HG02678 (cell line): ENCODE results near the gene TWF2.
"Not testable (repeated sequence)": the region's sequence is repeated elsewhere in the genome, so short reads cannot be mapped to it uniquely, and the experiment has no call there.

Source experiments
- ATAC-seq: cut with Tn5 transposase; IDR thresholded peaks from one replicate; pipeline ENCODE4 v1.9.1; 2021; ENCODE audit warnings: mild to moderate bottlenecking, moderate library complexity; ENCODE audit not compliant: unreplicated experiment

The TWF2 gene

DNA sequence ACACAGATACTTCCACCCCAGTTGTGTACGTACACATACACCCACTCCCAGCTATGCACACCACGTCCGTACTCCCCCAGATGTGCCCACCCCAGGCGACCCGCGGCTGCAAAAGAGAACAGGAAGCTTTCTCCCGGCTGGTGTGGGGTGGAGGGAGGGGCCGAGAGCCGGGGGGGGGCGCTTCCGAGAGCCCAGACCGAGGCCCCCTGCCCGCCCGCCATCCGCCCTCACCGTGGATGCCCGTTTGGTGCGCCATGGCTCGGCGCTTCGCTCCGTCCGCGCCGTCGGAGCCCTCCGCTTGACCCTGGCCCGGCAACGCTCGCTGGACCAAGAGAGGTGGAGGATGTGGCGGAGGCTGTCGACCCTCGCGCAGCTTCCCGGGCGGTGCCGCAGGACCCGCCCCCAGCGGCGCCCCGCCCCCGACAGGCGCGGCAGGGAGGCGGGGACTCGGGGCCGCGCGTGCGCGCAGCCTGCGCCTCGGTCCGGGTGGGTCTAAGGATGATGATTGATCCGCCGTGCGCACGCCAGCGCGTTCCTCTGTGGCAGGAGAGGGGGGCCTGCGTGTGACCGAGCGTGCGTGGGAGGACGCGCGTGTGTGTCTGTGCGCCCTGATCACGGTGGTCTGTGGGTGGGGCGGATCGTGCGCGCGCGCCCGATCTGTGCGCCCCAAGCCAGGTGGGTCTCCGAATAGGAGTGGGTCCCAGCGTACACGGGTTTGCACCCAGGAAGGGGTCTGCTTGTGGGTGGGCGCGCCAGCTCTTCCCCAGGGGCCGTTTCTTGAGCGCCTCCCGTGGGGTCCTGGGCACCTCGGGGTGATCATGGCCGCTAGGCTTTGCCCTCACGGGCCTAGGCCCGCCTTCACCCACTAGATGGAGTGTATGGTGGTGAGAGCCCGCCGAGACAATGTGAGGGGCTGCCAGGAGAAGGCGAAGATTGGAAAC lies at the start of gene TWF2:
TSS of gene TWF2 (minus strand) at position 398 of the 941 bp plus-strand sequence. CDS start at position 256, 142 bp downstream.
- ATAC-seq = peak; percentile 77

DNA sequence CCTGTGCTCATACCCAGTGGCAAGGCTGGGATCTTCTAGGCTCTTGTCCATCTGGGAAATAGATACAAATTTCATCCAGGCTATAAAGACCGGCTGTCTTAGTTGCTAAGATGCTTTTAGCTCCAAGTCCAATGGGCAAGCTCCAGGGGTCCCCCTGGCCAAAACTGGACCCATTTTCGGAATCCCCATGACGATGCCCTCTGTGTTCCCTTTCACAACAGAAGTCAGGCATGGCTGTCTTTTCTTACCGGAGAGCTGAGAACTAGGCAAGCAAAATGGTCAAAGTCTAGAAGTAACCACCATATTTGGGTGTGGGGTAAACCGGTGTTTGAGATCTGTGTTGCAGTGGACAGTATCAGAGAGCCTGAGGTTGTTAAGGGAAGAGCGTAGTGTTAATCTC lies 49.7 kb upstream of the TWF2 start:
- ATAC-seq = no peak

DNA sequence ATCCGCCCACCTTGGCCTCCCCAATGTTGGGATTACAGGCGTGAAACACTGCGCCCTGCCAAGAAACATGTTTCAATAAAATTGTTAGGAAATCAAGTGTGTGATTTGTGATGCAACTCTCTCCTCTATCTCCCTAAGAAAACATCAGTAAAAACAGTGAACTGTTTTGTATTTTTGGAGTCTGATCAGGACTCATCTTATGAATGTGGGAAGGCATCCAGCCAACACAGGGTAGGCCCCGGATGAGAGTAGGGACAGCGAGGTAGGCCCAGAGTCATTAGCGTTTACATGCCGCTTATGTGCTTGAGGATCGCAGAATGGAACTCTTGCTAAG lies 47.8 kb upstream of the TWF2 start:
- no peak for ATAC-seq

DNA sequence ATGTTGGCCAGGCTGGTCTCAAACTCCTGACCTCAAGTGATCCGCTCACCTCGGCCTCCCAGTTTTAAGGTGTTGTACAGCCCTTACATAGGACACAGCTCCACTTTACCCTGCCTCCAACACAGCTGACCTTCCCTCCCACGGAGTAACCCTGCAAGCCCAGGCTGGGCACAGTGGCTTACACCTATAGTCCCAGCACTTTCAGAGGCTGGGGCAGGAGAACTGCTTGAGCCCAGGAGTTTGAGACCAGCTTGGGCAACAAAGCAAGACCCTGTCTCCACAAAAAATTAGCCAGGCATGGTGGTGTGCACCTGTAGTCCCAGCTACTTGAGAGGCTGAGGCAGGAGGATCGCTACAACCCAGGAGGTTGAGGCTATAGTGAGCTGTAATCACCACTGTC lies 45.1 kb upstream of the TWF2 start:
- not testable (repeated sequence) for ATAC-seq

DNA sequence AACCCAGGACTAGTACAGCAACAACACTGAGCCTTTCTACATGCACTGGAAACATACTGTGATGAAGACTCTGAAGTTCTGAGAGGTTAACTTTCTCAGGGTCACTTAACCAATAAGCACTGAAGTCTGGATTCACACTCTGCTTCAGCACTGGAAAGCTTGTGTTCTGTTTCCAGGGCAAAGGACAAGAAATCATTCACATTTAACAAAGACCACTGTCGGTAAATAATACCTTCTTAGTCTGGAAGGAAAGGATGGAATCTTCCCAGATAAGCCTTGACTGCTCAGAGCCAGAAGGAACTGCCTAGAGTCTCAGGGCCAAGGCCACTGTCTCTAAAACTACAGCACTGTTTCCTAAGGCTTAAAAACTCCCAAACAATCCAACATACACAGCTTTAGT lies 44.3 kb upstream of the TWF2 start:
- ATAC-seq = no peak

DNA sequence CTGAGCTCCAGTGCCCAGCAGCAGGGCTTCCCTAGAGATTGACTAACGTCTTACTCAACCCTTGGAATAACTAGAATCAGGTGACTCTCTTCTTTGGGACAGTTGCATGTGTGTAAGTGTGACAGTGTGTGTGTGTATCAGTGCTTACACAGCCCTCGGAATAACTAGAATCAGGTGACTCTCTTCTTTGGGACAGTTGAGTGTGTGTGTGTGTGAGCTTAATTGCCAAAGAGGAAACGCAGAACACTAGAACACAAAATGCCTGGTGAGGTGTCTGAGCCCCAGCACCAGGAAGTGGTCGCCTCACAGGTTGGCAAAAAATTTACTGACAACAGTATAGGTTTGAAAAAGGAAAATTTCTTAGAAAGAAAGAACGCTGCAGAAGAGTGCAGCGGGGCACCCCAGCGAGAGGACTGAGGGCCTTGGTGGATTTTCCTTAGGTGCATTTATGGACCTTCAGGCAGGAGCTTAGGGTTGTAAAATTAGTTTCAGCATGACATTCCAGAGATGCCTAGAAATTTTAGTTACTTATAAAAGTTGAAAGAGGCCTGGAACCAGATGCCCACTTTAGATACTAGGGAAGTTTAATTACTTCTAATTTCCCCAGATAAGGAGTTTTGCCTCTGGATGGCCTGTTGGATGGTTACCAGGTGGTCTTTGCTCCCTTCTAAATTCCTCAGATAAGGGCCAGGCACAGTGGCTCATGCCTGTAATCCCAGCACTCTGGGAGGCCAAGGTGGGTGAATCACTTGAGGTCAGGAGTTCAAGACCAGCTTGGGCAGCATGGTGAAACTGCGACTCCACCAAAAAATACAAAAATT lies 43.2 kb upstream of the TWF2 start:
- ATAC-seq = no peak

DNA sequence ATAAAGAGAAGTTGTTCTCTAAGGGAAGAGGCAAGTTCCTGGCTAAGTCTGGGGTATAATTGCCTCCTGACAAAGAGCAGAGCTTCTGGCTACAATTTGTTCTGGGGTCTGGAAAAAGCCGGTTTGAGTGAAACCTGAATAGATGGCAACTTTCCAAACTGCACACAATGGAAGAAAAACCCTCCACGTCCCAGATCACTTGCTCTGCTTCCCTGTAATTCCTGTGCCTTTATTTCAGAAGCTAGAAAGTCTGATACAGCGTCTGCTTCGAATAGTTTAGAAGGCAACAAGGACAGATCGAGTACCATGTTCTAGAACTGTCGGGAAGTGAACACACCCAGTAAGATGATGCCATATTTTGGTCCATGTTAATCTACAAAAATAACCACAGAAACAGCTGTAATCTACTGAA lies 41.1 kb upstream of the TWF2 start:
- ATAC-seq = no peak

DNA sequence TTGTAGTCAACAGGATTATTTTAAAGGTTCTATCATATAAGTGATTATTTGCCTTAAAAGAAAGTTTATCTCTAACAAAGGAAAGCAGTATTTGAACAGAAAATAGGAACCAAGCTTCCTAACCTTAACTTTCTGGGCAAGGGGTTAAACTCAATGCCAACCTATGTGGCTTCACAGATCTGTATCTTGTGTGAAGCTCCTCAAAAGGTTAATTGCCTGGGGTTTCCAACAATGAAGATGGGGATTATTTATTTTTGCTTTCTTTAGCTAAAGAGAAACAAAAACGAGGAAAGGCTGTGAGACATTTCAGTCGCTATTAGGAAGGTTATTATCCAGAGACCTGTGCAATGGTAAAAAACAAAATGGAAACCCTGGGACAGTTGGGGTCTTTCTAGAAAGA lies 40.6 kb upstream of the TWF2 start:
- no peak for ATAC-seq

DNA sequence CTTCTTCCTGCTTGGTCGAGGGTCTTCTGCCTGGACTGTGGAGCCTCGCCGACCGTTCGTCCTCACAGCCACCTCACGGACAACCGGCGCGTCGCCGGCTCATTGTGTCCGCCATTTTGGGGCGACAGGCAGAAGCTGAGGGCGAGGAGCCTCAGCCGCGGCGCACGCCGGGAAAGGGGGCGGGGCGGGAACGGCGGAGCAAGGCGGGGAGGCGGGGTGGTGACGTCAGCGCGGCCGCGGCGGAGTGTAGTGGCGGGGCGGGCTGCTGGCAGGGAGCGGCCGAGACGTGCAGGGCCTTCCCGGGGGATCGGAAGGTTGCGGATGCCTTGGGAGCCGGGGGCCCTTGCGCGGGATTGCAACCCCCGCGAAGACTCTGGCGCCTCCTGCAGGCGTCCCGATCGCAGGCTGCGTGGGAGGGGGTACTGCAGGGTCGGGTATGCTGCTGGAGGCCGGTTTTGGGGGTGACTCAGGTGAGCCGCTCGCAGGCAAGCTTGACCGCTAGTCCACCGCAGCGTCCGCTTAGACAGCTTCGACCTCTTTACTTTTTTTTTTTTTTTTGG lies 39.6 kb upstream of the TWF2 start, which contains the start of gene WDR82:
TSS of gene WDR82 (minus strand) at position 140 of the 560 bp plus-strand sequence. CDS start 288 bp downstream, outside the sequence.
- peak; percentile 89 for ATAC-seq

DNA sequence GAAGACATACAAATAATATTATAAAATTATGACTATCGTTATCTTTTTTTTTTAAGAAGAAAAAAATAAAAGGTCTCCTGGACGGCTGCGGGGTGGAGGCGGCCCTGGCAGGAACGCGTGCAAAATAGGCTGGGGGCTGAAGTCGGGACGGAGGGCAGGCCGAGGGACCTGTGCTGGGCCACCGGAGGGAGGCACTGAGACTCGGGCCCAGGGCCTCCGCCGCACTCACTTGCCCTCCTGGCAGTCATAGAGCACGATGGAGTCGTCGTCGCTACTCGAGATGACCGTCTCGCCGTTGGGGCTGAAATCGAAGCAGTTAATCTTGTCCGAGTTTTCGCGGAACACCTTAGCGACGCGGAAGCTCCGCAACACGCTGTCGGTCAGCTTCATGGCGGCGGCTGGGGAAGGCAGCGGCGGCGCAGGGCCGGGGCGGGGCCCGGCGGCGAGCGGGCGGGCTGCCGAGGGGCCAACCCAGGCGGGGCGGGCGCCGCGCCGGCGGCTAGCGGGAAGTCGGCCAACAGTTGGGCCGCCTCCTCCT lies 39.1 kb upstream of the TWF2 start:
- peak; percentile 66 for ATAC-seq

DNA sequence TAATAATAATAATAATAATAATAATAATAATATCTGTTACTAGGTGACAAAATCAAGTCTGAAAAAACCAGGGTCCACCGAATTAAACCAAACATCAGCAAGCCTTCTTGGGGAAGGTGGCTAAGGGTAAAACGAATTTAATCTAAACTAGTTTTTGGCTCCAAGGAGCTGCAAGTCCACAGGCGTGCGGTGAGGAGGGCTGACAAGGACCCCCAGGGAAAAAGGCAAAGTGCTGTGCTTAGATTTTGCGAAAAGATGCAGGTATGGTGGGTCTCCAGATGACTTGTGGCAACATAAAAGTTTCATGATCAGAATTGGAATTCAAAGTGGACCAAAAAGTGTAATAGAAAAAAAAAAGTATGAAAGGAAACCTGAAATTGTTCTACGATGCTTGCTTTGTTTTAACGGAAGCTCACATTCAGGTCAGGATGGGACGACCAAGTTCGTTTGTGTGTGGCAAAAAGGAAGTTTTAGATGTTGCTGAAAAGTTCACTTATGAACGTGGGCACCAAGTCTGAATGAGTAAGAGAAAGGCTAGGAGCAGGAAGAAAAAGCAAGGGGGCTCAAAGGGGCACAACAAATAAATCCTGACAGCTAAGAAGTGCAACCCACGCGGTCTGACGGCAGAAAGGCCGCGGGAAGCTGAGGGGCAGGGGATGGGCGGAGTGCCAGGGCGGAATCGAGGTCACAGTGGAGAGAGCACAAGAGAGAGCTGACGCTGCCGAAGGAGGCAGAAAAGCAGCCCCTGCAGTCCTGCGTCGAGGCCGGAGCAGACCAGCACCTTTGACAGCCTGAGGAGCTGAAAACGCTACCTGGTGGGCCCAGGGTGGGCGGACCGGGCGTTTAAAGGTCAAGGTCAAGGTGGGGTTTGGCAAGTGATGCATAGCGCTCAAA lies 38.4 kb upstream of the TWF2 start:
- ATAC-seq = no peak

DNA sequence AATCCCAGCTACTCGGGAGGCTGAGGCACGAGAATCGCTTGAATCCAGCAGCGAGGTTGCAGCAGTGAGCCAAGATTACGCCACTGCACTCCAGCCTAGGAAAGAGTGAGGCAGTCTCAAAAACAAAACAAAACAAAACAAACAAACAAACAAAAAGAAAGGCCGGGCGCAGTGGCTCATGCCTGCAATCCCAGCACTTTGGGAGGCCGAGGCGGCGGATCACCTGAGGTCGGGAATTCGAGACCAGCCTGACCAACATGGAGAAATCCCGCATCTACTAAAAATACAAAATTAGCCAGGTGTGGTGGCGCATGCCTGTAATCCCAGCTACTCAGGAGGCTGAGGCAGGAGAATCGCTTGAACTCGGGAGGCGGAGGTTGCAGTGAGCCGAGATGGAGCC lies 35.8 kb upstream of the TWF2 start:
- not testable (repeated sequence) for ATAC-seq

DNA sequence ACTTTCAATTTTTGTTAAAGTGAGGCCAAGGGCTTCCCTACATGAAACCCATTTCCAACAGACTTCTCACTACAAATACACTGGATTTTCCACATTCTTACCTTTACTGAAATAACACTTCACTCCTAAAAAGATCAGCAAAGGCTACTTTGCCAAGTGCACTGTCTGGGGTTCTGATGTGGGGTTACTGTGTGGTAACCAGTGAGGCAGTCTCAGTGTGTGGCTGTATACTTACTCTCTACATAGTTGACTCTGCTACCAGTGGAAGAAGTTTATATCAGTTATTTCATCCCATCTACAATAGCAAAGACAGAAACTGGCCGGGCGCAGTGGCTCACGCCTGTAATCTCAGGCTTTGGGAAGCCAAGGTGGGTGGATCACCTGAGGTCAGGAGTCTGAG lies 33.9 kb upstream of the TWF2 start:
- no peak for ATAC-seq

DNA sequence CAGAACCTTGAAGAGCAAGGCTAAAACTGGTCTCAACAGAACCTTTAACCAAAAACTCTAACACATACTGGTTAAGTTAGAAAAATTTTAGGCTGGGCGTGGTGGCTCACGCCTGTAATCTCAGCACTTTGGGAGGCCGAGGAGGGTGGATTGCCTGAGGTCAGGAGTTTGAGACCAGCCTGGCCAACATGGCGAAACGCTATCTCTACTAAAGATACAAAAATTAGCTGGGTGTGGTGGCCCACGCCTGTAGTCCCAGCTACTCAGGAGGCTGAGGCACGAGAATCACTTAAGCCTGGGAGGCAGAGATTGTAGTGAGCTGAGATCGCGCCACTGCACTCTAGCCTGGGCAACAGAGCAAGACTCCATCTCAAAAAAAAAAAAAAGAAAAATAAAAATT lies 33.2 kb upstream of the TWF2 start:
- not testable (repeated sequence) for ATAC-seq

DNA sequence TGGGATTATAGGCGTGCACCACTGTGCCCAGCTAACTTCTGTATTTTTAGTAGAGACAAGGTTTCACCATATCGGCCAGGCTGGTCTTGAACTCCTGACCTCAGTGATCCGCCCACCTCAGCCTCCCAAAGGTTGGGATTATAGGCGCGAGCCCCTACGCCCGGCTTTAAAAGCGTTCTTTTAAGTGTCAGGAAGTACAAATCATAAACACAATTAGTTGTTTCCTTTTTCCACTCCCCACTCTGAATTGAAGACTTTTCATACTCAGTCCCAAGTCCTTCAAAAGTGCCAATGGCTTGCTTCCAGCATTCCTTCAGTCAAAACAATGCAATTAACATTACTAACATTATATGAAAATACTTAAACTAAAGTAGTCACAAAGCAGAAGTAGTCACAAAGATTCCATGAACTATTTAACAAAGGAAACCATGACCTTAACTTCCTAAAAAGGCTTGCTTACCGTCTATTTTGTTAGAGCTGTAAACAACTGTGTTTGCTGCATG lies 31.3 kb upstream of the TWF2 start:
- ATAC-seq = no peak

DNA sequence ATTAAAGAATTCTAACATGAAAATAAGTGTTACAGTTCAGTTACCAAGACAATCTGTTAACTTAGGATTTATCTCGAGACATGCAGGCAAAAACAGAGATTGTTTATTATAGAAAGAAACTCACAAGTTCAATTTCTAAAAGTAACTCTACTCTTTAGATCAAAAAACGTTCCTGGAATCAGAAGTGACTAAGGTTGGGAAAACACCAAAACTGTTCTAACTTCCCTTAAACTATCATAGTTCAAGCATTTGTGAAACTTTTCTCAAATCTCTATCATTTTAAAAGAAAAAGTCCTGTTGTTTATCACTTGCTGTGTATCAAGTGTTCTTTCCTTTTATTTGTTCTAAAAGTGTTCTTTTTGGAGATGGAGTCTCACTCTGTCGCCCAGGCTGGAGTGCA lies 30.8 kb upstream of the TWF2 start:
- no peak for ATAC-seq

DNA sequence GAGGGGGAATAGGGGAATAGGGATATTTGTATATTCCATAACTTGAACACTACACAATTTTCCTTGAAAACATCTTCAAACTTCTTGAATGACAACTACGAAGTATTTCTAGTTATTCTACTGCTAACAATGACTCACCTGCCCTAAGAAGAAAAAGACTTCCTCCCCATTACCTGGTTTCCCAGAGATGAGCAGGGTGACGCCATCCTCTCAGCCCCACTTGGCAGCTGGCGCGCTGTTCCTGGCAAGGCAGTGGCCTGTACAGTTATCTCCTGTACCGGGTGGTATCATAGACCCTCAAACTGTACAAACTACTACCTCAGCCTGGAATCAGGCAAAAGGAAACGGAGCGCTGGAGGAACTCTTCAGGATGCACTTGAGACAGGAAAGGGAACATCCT lies 29.1 kb upstream of the TWF2 start:
- ATAC-seq = no peak

DNA sequence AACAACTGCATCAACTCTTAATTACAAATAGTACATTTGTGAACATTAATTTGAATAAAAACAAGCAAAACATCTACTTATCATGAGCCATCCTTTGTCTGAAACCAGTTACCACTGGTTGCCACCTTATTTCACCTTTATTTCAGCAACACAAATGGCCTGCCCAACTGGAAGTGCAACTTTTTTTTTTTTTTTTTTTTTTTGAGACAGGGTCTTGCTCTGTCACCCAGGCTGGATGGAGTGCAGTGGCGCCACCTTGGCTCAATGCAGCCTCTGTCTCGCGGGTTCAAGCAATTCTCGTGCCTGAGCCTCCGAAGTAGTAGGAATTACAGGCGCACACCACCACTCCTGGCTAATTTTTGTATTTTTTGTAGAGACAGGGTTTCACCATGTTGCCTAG lies 26.4 kb upstream of the TWF2 start:
- ATAC-seq = no peak

DNA sequence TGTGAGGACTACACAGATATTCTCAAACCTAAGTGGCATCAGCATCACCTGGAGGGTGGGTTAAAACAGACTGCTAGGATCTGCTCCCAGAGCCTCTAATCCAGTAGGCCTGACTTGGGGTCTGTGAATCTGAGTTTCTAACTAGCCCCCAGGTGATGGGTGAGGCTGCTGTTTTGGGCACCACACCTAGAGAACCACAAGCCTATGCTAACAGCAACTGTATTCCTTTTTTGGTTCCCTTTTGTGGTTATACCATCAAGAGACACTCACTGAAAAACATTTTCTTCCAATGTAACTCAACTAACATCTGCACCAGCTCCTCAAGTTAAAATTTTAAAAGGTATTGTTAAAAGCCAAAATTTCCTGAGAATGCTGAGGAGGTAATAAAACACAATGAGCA lies 23.5 kb upstream of the TWF2 start:
- ATAC-seq = no peak

DNA sequence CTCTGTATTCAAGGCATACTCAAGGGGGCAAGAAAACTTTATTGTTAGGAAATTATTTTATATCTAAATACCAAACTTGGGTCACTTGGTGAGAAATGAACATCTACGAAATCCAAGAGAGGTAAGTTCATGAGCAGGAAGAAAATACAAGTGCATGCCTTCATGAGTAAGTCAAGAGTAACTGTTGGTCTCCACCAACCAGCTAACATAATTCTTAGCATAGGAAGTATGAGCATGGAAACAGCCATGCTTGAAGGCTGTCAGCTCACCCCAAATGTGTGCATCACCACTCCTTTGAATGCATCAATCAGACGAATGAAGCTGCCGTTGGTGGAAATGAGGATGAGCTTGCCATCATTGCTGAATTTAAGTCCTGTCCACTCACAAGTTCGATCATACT lies 20.5 kb upstream of the TWF2 start:
- ATAC-seq = no peak
